DOHH2 (cell line): ENCODE results near the gene SNCAIP.

Experiments used
- H3F3A ChIP-seq: fragments of 200-600 bp; sonication (generic), shearing (Covaris generic); 2 replicates; pipeline ENCODE4 v1.6.0; 2016; ENCODE audit warnings: antibody characterized with exemption, mild to moderate bottlenecking; ENCODE audit not compliant: control insufficient read depth, insufficient read depth
- H3K27ac ChIP-seq: fragments of 200-600 bp; sonication (generic); 2 replicates; pipeline ENCODE4 v1.5.1; 2014; ENCODE audit warnings: low read depth, mild to moderate bottlenecking, low read length, moderate library complexity
- H3K27me3 ChIP-seq: fragments of 200-600 bp; sonication (generic); 2 replicates; pipeline ENCODE4 v1.6.1; 2014; ENCODE audit warnings: mild to moderate bottlenecking, low read length, mixed read lengths; ENCODE audit not compliant: control insufficient read depth
- H3K36me3 ChIP-seq: fragments of 200-600 bp; sonication (generic); 2 replicates; pipeline ENCODE4 v1.6.1; 2014; ENCODE audit warnings: mild to moderate bottlenecking, low read length, moderate library complexity, mixed read lengths; ENCODE audit not compliant: control insufficient read depth
- H3K4me1 ChIP-seq: fragments of 200-600 bp; sonication (generic); 2 replicates; pipeline ENCODE4 v1.6.1; 2014; ENCODE audit warnings: mild to moderate bottlenecking, low read length, mixed read lengths; ENCODE audit not compliant: control insufficient read depth
- H3K4me2 ChIP-seq: fragments of 200-600 bp; sonication (generic); 2 replicates; pipeline ENCODE4 v1.6.0; 2014; ENCODE audit warnings: mild to moderate bottlenecking, low read length, moderate library complexity
- H3K4me3 ChIP-seq: fragments of 200-600 bp; sonication (generic); 2 replicates; pipeline ENCODE4 v1.5.1; 2014; ENCODE audit warnings: mild to moderate bottlenecking, low read length, mixed read lengths
- H3K79me2 ChIP-seq: fragments of 200-600 bp; sonication (generic); 2 replicates; pipeline ENCODE4 v1.6.1; 2014; ENCODE audit warnings: mild to moderate bottlenecking, low read length, mixed read lengths; ENCODE audit not compliant: control insufficient read depth
- H3K9me2 ChIP-seq: fragments of 200-600 bp; sonication (generic); replicated peaks from 2 replicates; pipeline ENCODE4 v1.6.1; 2014; ENCODE audit warnings: mild to moderate bottlenecking, low read length, mixed read lengths; ENCODE audit not compliant: control insufficient read depth
- H3K9me3 ChIP-seq: fragments of 200-600 bp; sonication (generic); 2 replicates; pipeline ENCODE4 v1.6.1; 2014; ENCODE audit warnings: antibody characterized with exemption, low read length, mixed read lengths; ENCODE audit not compliant: control insufficient read depth, insufficient read depth
- H4K20me1 ChIP-seq: fragments of 200-600 bp; sonication (generic); 2 replicates; pipeline ENCODE4 v1.6.0; 2014; ENCODE audit warnings: low read depth, mild to moderate bottlenecking, antibody characterized with exemption, low read length, moderate library complexity; ENCODE audit not compliant: control insufficient read depth, insufficient read depth
- EZH2phosphoT487 ChIP-seq: fragments of 200-600 bp; sonication (generic); IDR thresholded peaks from 2 replicates; pipeline ENCODE4 v1.6.1; 2017; ENCODE audit warnings: borderline replicate concordance, mild to moderate bottlenecking, antibody characterized with exemption, low read length, moderate library complexity, mixed read lengths
- TF ChIP-seq, protein P1 (sequence below): fragments of 200-600 bp; sonication (generic); IDR thresholded peaks from one replicate; pipeline ENCODE4 v1.5.1; 2014; ENCODE audit warnings: antibody characterized with exemption, mild to moderate bottlenecking, low read depth, low read length; ENCODE audit not compliant: poor library complexity, severe bottlenecking

Gene SNCAIP

DNA sequence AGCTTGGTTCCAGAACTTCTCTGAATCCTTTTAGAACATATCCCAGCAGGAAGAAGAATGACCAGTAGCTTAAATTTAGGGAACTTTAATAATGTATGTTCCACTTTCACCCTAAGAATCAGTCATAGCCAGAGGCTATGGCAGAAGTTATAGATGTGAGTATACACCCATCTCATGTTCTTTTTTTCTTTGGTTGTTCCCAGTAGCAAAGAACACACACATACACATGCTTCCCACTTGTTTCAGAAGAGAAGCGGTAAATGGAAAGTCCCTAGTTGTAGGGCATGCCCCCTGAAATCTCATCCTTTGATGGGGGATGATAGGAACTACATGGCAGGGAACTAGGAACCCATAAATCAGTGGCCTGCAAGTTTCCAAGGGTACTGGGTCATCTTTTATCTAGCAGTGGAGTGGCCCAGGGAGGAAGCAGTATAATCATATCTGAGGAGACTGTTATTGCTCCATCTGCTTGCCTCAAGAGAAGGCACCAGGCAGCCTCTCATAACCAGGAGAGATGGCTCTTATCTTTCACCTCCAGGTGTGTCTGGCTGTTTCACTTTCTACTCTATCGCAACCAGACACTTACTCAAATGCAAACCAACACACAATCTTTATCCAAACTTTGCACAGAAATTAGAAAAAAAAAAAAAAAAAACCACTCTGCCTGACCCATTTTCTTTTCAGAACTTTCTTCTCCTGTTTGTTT, 109.5 kb downstream of the SNCAIP start:
- no peak for TF ChIP-seq EZH2phosphoT487
- TF ChIP-seq, protein P1, sequence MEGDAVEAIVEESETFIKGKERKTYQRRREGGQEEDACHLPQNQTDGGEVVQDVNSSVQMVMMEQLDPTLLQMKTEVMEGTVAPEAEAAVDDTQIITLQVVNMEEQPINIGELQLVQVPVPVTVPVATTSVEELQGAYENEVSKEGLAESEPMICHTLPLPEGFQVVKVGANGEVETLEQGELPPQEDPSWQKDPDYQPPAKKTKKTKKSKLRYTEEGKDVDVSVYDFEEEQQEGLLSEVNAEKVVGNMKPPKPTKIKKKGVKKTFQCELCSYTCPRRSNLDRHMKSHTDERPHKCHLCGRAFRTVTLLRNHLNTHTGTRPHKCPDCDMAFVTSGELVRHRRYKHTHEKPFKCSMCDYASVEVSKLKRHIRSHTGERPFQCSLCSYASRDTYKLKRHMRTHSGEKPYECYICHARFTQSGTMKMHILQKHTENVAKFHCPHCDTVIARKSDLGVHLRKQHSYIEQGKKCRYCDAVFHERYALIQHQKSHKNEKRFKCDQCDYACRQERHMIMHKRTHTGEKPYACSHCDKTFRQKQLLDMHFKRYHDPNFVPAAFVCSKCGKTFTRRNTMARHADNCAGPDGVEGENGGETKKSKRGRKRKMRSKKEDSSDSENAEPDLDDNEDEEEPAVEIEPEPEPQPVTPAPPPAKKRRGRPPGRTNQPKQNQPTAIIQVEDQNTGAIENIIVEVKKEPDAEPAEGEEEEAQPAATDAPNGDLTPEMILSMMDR: no peak
- no peaks in the 10 kb centered on the region for H3K9me2 ChIP-seq
- H3K36me3 ChIP-seq: no peaks in the 10 kb centered on the region
- H3K79me2 ChIP-seq: no peaks in the 10 kb centered on the region
- H4K20me1 ChIP-seq: no peaks in the 10 kb centered on the region
- no peak overlapping the region for H3K27ac ChIP-seq
- no peaks in the 10 kb centered on the region for H3K4me1 ChIP-seq
- no peak overlapping the region for H3K4me3 ChIP-seq
- no peaks in the 10 kb centered on the region for H3F3A ChIP-seq
- H3K9me3 ChIP-seq: no peaks in the 10 kb centered on the region; the same call in 1 of the 2 replicates
- H3K4me2 ChIP-seq: no peak overlapping the region
- H3K27me3 ChIP-seq: no peaks in the 10 kb centered on the region

DNA sequence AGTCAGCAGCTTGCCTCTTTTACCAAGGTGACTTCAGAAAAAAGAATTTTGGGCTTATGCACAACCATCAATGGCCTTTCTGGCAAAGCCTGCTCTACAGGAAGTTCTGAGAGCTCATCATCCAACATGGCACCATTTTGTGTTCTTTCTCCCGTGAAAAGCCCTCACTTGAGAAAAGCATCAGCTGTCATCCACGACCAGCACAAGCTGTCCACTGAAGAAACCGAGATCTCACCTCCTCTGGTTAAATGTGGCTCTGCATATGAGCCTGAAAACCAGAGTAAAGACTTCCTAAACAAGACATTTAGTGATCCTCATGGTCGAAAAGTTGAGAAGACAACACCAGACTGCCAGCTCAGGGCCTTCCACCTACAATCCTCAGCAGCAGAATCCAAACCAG, 111.2 kb downstream of the SNCAIP start:
- H3K36me3 ChIP-seq: no peaks in the 10 kb centered on the region
- H3F3A ChIP-seq: no peaks in the 10 kb centered on the region
- no peak overlapping the region for H3K4me2 ChIP-seq
- no peaks in the 10 kb centered on the region; the same call in 1 of the 2 replicates for H3K9me3 ChIP-seq
- TF ChIP-seq, protein P1: no peak
- no peak for TF ChIP-seq EZH2phosphoT487
- H3K9me2 ChIP-seq: no peaks in the 10 kb centered on the region
- H3K79me2 ChIP-seq: no peaks in the 10 kb centered on the region
- H3K4me3 ChIP-seq: no peak overlapping the region
- no peaks in the 10 kb centered on the region for H3K27me3 ChIP-seq
- no peak overlapping the region for H3K27ac ChIP-seq
- H3K4me1 ChIP-seq: no peaks in the 10 kb centered on the region
- H4K20me1 ChIP-seq: no peaks in the 10 kb centered on the region

DNA sequence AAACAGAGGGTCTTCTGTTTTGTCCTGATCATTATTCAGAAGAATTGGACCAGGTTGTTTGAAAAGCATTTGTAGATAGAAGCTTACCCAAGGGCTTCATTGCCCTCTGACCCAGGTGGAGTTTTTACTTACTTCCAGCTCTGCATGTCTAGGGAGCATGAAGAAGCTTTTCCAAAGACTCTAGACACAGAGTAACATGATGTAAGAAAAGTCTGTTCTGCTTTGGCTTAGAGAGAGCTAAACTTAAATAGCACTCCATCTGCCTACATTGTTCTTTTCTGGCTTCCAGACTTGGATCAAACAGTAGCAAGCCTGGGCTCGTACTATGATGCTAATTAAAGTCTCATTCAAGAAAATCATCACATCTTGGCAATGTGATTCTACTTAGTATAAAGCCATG, 112.1 kb downstream of the SNCAIP start:
- H3F3A ChIP-seq: no peaks in the 10 kb centered on the region
- TF ChIP-seq EZH2phosphoT487: no peak
- TF ChIP-seq, protein P1: no peak
- no peak overlapping the region for H3K4me2 ChIP-seq
- H3K36me3 ChIP-seq: no peaks in the 10 kb centered on the region
- no peaks in the 10 kb centered on the region for H3K4me1 ChIP-seq
- H3K9me3 ChIP-seq: no peaks in the 10 kb centered on the region; the same call in 1 of the 2 replicates
- H3K27ac ChIP-seq: no peak overlapping the region
- no peaks in the 10 kb centered on the region for H3K27me3 ChIP-seq
- H3K9me2 ChIP-seq: no peaks in the 10 kb centered on the region
- H4K20me1 ChIP-seq: no peaks in the 10 kb centered on the region
- H3K79me2 ChIP-seq: no peaks in the 10 kb centered on the region
- no peak overlapping the region for H3K4me3 ChIP-seq
